ENCODE measurements around the gene CCL26.

GRCh38 chr7:75772081-75773077 lies at the start of gene CCL26:
- TF ChIP-seq CTCF (conservative IDR thresholded peaks at IDR 0.05) (no peak), ZFX (IDR thresholded peaks at IDR 0.05) (no peak)

All from C4-2B (cell line).